SK-N-MC (cell line): ENCODE results near the gene PPP1R1B.
A peak's percentile ranks its signal among the peaks of the same experiment; 100 is the strongest.

Experiments
- EZH2 ChIP-seq: fragments of 200-600 bp; sonication (generic); IDR thresholded peaks from one replicate; pipeline ENCODE4 v1.6.1; 2017; ENCODE audit warnings: antibody characterized with exemption
- FOXP2 ChIP-seq: optimal IDR thresholded peaks from 2 replicates; pipeline ENCODE3; 2011; ENCODE audit warnings: mild to moderate bottlenecking, moderate library complexity; ENCODE audit not compliant: insufficient read depth; ENCODE audit errors: extremely low read length, control extremely low read depth
- POLR2AphosphoS5 ChIP-seq: IDR thresholded peaks from 2 replicates; pipeline ENCODE4 v1.6.1; 2012; ENCODE audit warnings: mild to moderate bottlenecking, low read depth, low read length, borderline replicate concordance

- TF ChIP-seq EZH2 (no peak), POLR2AphosphoS5 (peak; percentile 82), FOXP2 (no peak)
These were observed 10.4 kb downstream of the PPP1R1B start, which contains the start of gene STARD3 for GRCh38 chr17:39636927-39637736.
